Endothelial cell (in vitro differentiated cells): ENCODE data around the gene EFHC2. TPM values are rescaled to one million over a fixed set of nuclear protein-coding genes. Genes with fewer than 3 reads are reported as not detected.

Source experiments
- DNase-seq: peaks from one replicate; pipeline ENCODE4 v3.0.0; 2021; ENCODE audit warnings: low spot score
- H3K27ac Mint-ChIP-seq: one replicate; pipeline ENCODE4 v1.8.0; 2021; ENCODE audit warnings: mixed read lengths, inconsistent platforms; ENCODE audit not compliant: unreplicated experiment
- H3K27me3 Mint-ChIP-seq: one replicate; pipeline ENCODE4 v1.8.0; 2021; ENCODE audit warnings: mild to moderate bottlenecking, moderate library complexity, mixed read lengths, inconsistent platforms; ENCODE audit not compliant: unreplicated experiment
- H3K36me3 Mint-ChIP-seq: one replicate; pipeline ENCODE4 v1.8.0; 2021; ENCODE audit warnings: mild to moderate bottlenecking, low read depth, mixed read lengths, inconsistent platforms; ENCODE audit not compliant: unreplicated experiment
- H3K4me1 Mint-ChIP-seq: one replicate; pipeline ENCODE4 v1.8.0; 2021; ENCODE audit warnings: mild to moderate bottlenecking, mixed read lengths, inconsistent platforms; ENCODE audit not compliant: unreplicated experiment
- H3K4me3 Mint-ChIP-seq: one replicate; pipeline ENCODE4 v1.8.0; 2021; ENCODE audit warnings: mild to moderate bottlenecking, mixed read lengths, inconsistent platforms; ENCODE audit not compliant: unreplicated experiment
- H3K9me3 Mint-ChIP-seq: one replicate; pipeline ENCODE4 v1.8.0; 2021; ENCODE audit warnings: mixed read lengths, inconsistent platforms; ENCODE audit not compliant: unreplicated experiment
- total RNA-seq: library from RNA; stranded (reverse); fragmentation: NEBNext Ultra II Directional; extraction: Animal tissue kit (Norgen Biotek cat#: 25700); gene quantifications from one replicate; pipeline ENCODE4 v1.2.1, GENCODE V29; 2021; ENCODE audit not compliant: unreplicated experiment
- TF ChIP-seq, protein P1 (sequence below): fragments of 200-600 bp; sonication (generic); IDR thresholded peaks from one replicate; pipeline ENCODE4 v1.5.0; 2021; ENCODE audit warnings: antibody characterized with exemption; ENCODE audit not compliant: unreplicated experiment

EFHC2 gene
- total RNA-seq, 1 donor from 2014 or later, result 0.41 TPM

DNA sequence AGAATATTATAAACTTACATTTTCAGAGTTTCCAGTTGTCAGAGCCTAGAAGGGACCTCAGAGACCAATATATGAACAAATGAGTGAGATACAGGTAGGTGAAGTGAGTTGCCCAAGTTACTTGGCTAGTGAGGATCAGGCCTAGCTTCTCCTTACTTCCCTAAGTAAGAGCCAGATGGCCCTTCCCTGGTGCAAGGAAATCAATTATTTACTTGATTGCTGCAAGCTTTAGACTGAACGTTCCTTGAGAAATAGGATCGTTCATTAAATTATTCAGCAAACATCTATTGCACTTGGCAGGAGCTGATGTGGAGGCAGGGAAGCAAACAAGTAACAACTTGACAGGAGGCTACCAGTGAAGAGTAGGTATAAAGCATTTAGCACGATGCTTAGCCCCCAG is 117.8 kb downstream of the EFHC2 start:
- no peak for DNase-seq
- no peak overlapping the region for H3K4me3 Mint-ChIP-seq
- TF ChIP-seq, protein P1, sequence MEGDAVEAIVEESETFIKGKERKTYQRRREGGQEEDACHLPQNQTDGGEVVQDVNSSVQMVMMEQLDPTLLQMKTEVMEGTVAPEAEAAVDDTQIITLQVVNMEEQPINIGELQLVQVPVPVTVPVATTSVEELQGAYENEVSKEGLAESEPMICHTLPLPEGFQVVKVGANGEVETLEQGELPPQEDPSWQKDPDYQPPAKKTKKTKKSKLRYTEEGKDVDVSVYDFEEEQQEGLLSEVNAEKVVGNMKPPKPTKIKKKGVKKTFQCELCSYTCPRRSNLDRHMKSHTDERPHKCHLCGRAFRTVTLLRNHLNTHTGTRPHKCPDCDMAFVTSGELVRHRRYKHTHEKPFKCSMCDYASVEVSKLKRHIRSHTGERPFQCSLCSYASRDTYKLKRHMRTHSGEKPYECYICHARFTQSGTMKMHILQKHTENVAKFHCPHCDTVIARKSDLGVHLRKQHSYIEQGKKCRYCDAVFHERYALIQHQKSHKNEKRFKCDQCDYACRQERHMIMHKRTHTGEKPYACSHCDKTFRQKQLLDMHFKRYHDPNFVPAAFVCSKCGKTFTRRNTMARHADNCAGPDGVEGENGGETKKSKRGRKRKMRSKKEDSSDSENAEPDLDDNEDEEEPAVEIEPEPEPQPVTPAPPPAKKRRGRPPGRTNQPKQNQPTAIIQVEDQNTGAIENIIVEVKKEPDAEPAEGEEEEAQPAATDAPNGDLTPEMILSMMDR, result no peak
- H3K27ac Mint-ChIP-seq, result no peak overlapping the region
- no peaks in the 10 kb centered on the region for H3K9me3 Mint-ChIP-seq
- no peaks in the 10 kb centered on the region for H3K27me3 Mint-ChIP-seq
- no peaks in the 10 kb centered on the region for H3K36me3 Mint-ChIP-seq
- H3K4me1 Mint-ChIP-seq, result no peaks in the 10 kb centered on the region

DNA sequence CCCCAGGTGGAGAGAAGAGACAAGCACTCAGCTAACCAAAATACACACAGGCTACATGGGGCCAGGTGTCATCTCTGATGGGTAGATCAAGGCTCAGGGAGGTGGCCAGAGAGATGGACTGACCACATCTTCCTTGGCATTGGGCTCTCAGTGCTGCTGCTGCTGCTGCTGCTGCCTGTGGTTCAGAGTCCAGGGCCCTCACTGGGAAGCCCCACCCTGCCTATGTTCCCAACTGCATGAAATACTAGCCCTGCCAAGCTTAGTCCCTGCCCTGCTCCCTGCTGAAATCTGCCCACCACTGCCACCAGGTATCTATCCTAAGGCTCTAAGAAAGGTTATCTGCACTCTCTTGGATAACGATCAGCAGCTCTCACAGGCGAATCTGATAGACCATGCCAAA is 118.7 kb downstream of the EFHC2 start:
- TF ChIP-seq, protein P1, result no peak
- no peak overlapping the region for H3K27ac Mint-ChIP-seq
- H3K27me3 Mint-ChIP-seq, result no peaks in the 10 kb centered on the region
- no peak for DNase-seq
- H3K4me3 Mint-ChIP-seq, result no peak overlapping the region
- H3K36me3 Mint-ChIP-seq, result no peaks in the 10 kb centered on the region
- no peaks in the 10 kb centered on the region for H3K4me1 Mint-ChIP-seq
- H3K9me3 Mint-ChIP-seq, result no peaks in the 10 kb centered on the region

DNA sequence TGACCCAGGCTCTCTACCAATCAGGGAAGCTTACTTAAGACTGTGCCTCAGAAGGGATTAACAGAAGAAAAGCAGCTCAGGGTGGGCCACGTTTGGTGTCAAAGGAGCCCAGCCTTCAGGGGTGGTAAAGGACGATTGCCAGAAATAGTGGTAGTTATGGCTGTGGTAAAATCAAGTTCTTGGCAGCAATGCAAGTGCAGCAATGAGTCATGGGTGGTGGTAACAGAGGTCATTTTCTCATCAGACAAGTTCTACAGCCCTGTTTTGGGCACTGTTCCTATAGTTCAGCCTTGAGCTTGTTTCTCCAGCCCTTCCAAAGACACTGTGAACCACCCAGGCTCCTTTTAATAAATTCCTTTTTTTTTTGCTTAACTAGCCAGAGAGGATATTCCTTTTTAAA is 120.3 kb downstream of the EFHC2 start:
- Mint-ChIP-seq H3K27me3 (no peaks in the 10 kb centered on the region), H3K4me3 (no peak overlapping the region), H3K36me3 (no peaks in the 10 kb centered on the region), H3K4me1 (no peaks in the 10 kb centered on the region), H3K27ac (no peak overlapping the region), H3K9me3 (no peaks in the 10 kb centered on the region)
- DNase-seq, result no peak
- TF ChIP-seq, protein P1, result no peak

DNA sequence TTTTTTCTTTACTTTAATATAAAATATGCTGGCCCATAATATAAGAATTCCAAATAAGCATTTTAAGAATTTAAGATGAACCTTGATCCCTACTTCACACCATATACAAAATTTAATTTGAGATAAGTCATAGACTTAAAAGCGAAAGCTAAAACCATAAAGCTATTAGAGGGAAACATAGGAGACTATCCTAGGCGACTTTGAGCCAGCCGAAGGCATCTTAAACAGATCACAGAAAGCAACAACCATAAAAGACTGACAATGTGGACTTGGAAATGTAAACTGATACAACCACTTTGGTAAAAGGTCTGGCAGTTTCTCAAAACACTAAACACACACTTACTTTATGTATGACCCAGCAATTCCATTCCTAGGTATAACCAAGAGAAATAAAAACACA is 125.0 kb downstream of the EFHC2 start:
- no peak overlapping the region for H3K27ac Mint-ChIP-seq
- TF ChIP-seq, protein P1, result no peak
- DNase-seq, result no peak
- H3K9me3 Mint-ChIP-seq, result no peaks in the 10 kb centered on the region
- H3K27me3 Mint-ChIP-seq, result no peaks in the 10 kb centered on the region
- no peak overlapping the region for H3K4me3 Mint-ChIP-seq
- H3K4me1 Mint-ChIP-seq, result no peaks in the 10 kb centered on the region
- H3K36me3 Mint-ChIP-seq, result no peaks in the 10 kb centered on the region

DNA sequence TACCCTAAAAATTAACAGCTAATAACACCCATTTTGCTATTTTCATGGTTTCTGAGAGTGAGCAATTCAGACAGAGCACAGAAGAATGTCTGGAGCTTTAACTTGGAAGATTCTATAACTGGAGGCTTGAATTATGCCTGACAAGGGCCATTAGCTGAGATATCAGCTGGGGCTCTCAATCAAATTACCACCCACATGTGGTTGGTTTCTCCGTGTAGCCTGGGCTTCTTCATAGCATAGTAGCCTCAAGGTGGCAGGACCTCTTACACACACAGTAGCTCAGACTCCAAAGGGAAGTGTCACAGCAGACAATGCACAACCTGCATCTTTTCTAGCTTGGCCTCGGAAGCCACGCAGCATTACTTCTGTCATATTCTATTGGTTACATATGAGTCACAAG is 127.3 kb downstream of the EFHC2 start:
- H3K4me1 Mint-ChIP-seq, result no peaks in the 10 kb centered on the region
- TF ChIP-seq, protein P1, result no peak
- H3K27ac Mint-ChIP-seq, result no peak overlapping the region
- no peak for DNase-seq
- no peaks in the 10 kb centered on the region for H3K36me3 Mint-ChIP-seq
- no peaks in the 10 kb centered on the region for H3K27me3 Mint-ChIP-seq
- no peaks in the 10 kb centered on the region for H3K9me3 Mint-ChIP-seq
- no peak overlapping the region for H3K4me3 Mint-ChIP-seq
